A549 (cell line): ENCODE results near the gene MTTP.

ENCODE experiments used
- RAD21 ChIP-seq, 2 experiments: fragments of >200 bp in 1 of 2; sonication (Bioruptor Twin) in 1 of 2; formaldehyde crosslinking in 1 of 2; IDR thresholded peaks in 1 of 2; conservative IDR thresholded peaks in 1 of 2; 2 replicates in 1 of 2; 3 replicates in 1 of 2; pipeline ENCODE4 v1.6.1; 2012 to 2018; ENCODE audit warnings: inconsistent platforms in 1 of 2
- TF ChIP-seq, protein P1 (sequence below): fragments of >200 bp; sonication (Bioruptor Twin); formaldehyde crosslinking; IDR thresholded peaks from 3 replicates; pipeline ENCODE4 v1.5.1; 2016

DNA sequence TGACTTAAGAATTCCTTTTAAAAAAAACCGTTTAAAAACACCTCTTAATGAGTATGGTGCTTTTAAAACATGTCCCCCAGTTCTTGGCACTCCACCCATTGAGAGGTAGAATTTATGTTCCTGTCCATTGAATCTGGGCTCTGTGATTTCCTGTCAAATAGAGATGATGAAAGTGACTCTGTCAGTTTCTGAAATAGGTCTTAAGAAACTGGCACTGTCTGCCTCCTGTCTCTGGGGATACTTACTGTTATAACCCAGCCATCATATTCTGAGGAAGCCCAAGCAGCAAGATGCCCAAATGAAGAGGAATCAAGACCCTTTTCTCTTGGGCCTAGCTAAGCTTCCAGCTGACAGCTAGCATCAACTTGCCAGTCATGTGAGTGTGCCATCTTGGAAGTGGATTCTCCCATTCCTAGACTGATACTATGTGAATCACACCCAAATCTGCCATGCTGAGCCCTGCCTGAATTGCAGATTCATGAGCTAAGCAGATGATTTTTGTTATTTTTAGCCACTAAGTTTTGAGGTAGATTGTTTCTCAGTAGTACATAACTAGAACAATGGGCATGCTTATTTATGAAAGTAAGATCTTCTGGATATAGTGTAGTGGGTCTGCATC lies 60.2 kb downstream of the MTTP start:
- no peak for TF ChIP-seq RAD21 (conservative IDR thresholded peaks at IDR 0.05 in 1 of 2, IDR thresholded peaks at IDR 0.05 in 1 of 2)
- TF ChIP-seq, protein P1, sequence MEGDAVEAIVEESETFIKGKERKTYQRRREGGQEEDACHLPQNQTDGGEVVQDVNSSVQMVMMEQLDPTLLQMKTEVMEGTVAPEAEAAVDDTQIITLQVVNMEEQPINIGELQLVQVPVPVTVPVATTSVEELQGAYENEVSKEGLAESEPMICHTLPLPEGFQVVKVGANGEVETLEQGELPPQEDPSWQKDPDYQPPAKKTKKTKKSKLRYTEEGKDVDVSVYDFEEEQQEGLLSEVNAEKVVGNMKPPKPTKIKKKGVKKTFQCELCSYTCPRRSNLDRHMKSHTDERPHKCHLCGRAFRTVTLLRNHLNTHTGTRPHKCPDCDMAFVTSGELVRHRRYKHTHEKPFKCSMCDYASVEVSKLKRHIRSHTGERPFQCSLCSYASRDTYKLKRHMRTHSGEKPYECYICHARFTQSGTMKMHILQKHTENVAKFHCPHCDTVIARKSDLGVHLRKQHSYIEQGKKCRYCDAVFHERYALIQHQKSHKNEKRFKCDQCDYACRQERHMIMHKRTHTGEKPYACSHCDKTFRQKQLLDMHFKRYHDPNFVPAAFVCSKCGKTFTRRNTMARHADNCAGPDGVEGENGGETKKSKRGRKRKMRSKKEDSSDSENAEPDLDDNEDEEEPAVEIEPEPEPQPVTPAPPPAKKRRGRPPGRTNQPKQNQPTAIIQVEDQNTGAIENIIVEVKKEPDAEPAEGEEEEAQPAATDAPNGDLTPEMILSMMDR: no peak
